GM18520 (cell line): ENCODE data around the gene CGB5.
"Not testable (repeated sequence)": the region's sequence is repeated elsewhere in the genome, so short reads cannot be mapped to it uniquely, and the experiment has no call there.

Experiments
- ATAC-seq: cut with Tn5 transposase; IDR thresholded peaks from one replicate; pipeline ENCODE4 v1.9.1; 2021; ENCODE audit not compliant: unreplicated experiment

CGB5 gene

GRCh38 chr19:49020931-49021895 lies 22.4 kb upstream of the CGB5 start:
- ATAC-seq = no peak

DNA sequence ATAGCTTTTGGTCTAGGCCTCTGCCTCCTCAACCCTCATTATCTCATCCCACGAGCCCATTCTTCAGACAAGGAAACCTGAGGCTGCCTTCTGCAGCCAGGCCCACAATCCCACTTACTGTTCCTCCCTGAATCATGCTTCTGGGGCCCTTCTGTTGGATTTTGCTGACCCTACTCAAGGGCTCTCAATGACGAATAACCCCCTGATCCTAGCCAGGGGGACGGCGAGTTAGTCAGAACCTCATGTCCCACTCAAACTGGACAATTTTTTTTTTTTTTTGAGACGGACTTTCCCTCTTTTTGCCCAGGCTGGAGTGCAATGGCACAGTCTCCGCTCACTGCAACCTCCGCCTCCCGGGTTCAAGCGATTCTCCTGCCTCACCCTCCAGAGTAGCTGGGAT lies 21.5 kb upstream of the CGB5 start:
- ATAC-seq = no peak

DNA sequence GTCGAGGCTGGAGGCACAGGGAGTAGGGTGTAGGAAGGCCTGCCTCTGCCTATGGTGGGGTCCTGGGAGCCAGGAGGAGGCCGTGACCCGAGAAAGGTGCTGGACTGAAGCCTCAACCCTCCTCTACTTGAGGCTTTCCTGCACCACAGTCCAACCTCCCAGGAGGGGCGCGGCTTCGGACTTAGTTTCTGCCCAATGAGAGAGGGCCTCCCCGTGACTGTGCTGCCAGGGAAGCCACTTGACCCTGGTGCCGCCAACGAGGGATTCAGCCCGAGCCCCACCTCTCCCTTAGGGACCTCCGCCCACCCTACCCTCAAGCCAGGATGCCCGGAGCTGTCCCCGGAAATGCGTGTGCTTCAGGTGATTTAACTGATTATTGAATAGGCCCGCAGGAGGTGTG lies 19.4 kb upstream of the CGB5 start, which contains the start of gene CGB3:
CGB3 (minus strand) TSS at position 101 of the 400 bp plus-strand sequence. CDS start 362 bp downstream, outside the sequence.
- ATAC-seq = not testable (repeated sequence)

DNA sequence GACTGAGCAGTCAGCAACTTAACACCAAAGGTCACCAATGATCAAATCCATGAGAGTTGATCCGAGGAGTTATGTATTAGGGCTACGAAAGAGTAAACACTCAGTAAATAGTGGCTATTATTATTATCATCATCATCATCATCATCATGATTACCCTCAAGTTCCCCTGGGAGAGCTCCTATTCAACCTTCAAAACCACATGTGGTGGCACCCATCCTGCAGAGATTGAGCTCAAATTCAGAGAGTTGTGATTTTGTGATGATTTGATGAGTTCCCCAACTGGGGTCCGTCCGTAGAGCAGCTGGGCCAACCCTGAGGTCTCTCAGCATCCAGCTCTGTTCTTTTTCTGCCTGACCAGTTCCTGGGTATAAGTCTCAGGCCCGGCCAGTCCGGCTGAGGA lies 18.6 kb upstream of the CGB5 start:
- ATAC-seq = not testable (repeated sequence)

DNA sequence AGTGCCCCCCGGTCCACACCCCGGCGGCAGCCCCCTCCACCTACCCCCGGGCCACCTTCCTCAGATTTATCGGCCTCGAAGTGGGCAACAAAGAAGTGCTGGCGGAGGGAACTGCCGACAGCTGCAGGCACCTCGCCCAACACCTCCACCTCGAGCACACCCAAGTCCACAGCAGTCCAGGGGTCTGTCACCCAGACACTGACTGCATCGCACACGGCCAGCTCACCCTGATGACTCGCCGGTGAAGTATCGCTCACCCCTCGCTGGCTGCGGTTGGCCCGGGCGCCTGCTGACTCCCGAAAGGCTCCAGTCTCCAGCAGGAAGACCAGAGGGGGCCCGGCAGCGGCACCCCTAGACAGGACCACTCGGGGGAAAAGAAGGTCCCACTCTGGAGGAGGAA lies 18.0 kb upstream of the CGB5 start:
- not testable (repeated sequence) for ATAC-seq

DNA sequence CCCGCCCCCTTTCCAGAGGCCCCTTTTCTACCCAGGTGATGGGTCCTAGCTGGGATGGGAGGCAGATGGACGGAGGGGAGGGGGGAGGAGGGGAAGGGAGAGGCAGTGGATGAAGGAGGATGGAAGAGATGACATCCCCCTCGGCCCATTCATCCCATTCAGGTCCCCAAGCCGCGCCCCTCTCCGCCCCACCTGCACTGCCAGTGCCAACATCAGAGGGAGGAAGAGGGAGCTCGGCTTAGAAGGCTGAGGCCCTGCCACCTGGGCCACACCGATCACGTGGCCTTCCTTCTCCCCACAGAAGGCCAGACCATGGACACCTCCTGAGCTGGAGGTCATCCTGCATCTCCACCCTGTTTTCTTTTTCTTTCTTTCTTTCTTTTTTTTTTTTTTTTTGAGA lies 15.0 kb upstream of the CGB5 start:
- ATAC-seq = not testable (repeated sequence)

DNA sequence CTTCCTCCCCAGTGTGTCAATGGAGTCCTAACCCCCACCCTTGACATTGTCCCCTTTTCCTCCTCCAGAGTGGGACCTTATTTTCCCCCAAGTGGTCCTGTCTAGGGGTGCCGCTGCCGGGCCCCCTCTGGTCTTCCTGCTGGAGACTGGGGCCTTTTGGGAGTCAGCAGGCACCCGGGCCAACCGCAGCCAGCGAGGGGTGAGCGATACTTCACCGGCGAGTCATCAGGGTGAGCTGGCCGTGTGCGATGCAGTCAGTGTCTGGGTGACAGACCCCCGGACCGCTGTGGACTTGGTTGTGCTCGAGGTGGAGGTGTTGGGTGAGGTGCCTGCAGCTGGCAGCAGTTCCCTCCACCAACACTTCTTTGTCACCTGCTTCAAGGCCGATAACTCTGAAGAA lies 13.9 kb upstream of the CGB5 start:
- not testable (repeated sequence) for ATAC-seq

DNA sequence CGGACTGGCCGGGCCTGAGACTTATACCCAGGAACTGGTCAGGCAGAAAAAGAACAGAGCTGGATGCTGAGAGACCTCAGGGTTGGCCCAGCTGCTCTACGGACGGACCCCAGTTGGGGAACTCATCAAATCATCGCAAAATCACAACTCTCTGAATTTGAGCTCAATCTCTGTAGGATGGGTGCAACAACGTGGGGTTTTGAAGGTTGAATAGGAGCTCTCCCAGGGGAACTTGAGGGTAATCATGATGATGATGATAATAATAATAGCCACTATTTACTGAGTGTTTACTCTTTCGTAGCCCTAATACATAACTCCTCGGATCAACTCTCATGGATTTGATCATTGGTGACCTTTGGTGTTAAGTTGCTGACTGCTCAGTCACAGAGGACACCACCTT lies 13.3 kb upstream of the CGB5 start:
- not testable (repeated sequence) for ATAC-seq

DNA sequence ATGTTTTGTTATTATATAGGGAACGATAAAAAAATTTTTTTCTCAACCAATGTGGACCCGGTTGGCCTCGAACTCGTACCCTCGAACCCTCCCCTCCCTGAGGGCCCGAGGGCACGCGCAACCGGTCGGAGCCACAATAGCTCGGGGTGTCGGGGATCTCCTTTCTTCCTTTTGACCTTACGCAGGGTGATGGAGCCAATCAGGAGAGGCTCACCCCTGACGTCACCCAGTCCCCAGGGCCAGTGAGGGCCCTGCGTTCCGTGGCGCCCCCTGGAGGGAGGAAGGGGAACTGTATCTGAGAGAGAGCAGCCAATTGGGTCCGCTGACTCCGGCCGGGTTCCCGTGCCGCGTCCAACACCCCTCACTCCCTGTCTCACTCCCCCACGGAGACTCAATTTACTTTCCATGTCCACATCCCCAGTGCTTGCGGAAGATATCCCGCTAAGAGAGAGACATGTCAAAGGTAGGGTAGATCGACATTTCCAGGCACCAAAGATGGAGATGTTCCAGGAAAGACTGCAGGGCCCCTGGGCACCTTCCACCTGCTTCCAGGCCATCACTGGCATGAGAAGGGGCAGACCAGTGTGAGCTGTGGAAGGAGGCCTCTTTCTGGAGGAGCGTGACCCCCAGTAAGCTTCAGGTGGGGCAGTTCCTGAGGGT lies 11.9 kb upstream of the CGB5 start, which contains the start of gene CGB2:
CGB2 (plus strand) TSS at position 249 of the 660 bp plus-strand sequence; CDS start at position 455, 206 bp downstream.
- ATAC-seq = not testable (repeated sequence)

DNA sequence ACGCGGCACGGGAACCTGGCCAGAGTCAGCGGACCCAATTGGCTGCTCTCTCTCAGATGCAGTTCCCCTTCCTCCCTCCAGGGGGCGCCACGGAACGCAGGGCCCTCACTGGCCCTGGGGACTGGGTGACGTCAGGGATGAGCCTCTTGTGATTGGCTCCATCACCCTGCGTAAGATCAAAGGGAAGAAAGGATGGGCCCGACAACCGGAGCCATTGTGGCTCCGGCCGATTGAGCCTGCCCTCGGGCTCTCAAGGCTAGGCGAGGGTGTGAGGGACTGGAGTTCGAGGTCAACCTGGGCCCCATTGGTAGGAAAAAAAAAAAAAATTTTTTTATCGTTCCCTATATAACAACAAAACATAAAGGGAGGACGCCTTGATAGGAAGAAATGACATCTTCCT lies 6.8 kb upstream of the CGB5 start, which contains the start of gene CGB1:
CGB1 (minus strand) TSS at position 81 of the 400 bp plus-strand sequence. CDS start 184 bp downstream, outside the sequence.
- not testable (repeated sequence) for ATAC-seq

DNA sequence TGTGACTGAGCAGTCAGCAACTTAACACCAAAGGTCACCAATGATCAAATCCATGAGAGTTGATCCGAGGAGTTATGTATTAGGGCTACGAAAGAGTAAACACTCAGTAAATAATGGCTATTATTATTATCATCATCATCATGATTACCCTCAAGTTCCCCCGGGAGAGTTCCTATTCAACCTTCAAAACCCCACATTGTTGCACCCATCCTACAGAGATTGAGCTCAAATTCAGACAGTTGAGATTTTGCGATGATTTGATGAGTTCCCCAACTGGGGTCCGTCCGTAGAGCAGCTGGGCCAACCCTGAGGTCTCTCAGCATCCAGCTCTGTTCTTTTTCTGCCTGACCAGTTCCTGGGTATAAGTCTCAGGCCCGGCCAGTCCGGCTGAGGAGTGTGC lies 5.5 kb upstream of the CGB5 start:
- ATAC-seq = not testable (repeated sequence)

- ATAC-seq = not testable (repeated sequence)
Measured at GRCh38 chr19:49038557-49039276, 4.9 kb upstream of the CGB5 start.

GRCh38 chr19:49039736-49040135 lies 3.9 kb upstream of the CGB5 start:
- not testable (repeated sequence) for ATAC-seq

GRCh38 chr19:49042177-49042576 lies 1.5 kb upstream of the CGB5 start:
- no peak for ATAC-seq

DNA sequence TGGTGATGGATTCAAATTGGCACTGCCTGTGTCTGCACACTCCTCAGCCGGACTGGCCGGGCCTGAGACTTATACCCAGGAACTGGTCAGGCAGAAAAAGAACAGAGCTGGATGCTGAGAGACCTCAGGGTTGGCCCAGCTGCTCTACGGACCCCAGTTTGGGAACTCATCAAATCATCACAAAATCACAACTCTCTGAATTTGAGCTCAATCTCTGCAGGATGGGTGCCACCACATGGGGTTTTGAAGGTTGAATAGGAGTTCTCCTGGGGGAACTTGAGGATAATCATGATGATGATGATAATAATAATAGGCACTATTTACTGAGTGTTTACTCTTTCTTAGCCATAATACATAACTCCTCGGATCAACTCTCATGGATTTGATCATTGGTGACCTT lies 982 bp upstream of the CGB5 start:
- not testable (repeated sequence) for ATAC-seq

DNA sequence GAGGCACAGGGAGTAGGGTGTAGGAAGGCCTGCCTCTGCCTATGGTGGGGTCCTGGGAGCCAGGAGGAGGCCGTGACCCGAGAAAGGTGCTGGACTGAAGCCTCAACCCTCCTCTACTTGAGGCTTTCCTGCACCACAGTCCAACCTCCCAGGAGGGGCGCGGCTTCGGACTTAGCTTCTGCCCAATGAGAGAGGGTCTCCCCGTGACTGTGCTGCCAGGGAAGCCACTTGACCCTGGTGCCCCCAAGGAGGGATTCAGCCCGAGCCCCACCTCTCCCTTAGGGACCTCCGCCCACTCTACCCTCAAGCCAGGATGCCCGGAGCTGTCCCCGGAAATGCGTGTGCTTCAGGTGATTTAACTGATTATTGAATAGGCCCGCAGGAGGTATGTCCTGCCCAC lies 5.4 kb downstream of the CGB5 start, which contains the start of gene CGB8:
CGB8 (minus strand) TSS at position 101 of the 400 bp plus-strand sequence. CDS start 372 bp downstream, outside the sequence.
- ATAC-seq = not testable (repeated sequence)

DNA sequence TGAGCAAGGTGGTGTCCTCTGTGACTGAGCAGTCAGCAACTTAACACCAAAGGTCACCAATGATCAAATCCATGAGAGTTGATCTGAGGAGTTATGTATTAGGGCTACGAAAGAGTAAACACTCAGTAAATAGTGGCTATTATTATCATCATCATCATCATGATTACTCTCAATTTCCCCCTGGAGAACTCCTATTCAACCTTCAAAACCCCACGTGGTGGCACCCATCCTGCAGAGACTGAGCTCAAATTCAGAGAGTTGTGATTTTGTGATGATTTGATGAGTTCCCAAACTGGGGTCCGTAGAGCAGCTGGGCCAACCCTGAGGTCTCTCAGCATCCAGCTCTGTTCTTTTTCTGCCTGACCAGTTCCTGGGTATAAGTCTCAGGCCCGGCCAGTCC lies 6.2 kb downstream of the CGB5 start:
- ATAC-seq = not testable (repeated sequence)

DNA sequence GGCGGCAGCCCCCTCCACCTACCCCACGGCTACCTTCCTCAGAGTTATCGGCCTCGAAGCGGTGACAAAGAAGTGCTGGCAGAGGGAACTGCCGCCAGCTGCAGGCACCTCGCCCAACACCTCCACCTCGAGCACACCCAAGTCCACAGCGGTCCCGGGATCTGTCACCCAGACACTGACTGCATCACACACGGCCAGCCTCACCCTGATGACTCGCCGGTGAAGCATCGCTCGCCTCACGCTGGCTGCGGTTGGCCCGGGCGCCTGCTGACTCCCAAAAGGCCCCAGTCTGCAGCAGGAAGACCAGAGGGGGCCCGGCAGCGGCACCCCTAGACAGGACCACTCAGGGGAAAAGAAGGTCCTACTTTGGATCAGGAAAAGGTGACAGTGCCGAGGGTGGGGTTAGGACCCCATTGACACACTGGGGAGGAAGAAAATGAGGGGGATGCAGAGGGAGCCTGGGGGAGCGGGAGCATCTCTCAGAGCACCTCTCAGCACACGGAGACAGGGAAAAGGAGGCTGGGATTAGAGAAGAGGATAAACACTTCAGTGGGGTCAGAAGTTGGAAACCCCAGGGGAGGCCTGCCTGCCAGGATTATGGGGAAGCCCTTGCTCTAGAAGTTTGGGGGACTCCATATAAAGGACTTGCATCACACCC lies 6.9 kb downstream of the CGB5 start:
- ATAC-seq = not testable (repeated sequence)

DNA sequence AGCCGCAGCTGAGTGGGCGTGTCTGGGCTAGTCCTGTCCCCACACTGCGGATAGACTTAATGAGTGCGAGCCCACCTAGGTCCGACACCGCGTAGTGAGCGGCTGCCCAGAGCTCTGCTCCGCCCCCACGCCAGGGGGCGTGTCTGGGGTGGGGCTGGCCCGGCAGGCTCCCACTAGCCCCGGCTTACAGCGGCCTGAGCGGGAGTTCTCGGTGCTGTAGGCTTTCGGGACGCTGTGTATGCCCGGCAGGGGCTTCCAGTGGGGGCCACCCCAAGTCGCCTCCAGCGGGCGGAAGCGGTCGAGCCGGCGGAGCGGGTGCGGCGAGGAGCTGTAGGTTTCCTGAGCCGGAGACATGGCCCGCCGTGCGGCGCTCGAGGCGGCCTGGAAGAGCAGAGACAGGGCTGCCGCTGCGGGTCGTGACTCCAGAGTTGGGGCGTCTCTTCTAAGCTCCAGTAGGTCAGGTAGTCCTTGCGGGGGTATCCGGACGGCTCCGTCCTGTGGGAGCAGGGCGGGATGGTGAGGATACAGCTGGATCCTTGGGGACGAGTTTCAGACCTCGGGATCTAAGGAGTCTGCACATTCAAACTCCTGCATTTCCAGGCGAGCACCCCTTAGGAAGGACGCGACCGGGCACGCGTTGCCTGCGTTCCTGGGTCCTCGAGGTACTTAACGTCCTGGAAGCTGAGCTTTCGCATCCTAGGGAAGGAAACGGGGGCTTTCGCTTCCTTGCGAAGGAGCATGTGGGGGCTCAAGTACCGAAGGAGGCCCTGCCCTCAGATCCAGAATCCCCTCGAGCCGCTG lies 12.7 kb downstream of the CGB5 start:
- no peak for ATAC-seq
